ENCODE measurements around the gene COX6B2.

Gene COX6B2

GRCh38 chr19:55382013-55382412 is 27.5 kb upstream of the COX6B2 start:
- Histone ChIP-seq H3K9ac (ENCODE audit: low read depth, low read length) (no peak overlapping the region), H3K4me3 (ENCODE audit: low read length) (no peak overlapping the region), H3K27ac (ENCODE audit: low read depth, low read length) (no peak overlapping the region), H3K4me1 (ENCODE audit: insufficient read depth, low read length) (peaks cover 8% of the 10 kb centered on the region; the same call in 1 of the 2 replicates), H3K27me3 (ENCODE audit: insufficient read depth, low read length) (peaks cover 24% of the 10 kb centered on the region), H3K36me3 (ENCODE audit: insufficient read depth, low read length) (peaks cover 8% of the 10 kb centered on the region), H3K9me3 (ENCODE audit: insufficient read depth, low read depth, low read length) (no peaks in the 10 kb centered on the region)
- 92% methylated on average over 5 of the region's 5 CpGs for WGBS

GRCh38 chr19:55379174-55379573 is 24.7 kb upstream of the COX6B2 start:
- peaks cover 30% of the 10 kb centered on the region for H3K27me3 ChIP-seq (ENCODE audit: insufficient read depth, low read length)
- H3K9ac ChIP-seq (ENCODE audit: low read depth, low read length): no peak overlapping the region
- H3K4me3 ChIP-seq (ENCODE audit: low read length): no peak overlapping the region
- H3K4me1 ChIP-seq (ENCODE audit: insufficient read depth, low read length): peaks cover 16% of the 10 kb centered on the region
- no peaks in the 10 kb centered on the region for H3K36me3 ChIP-seq (ENCODE audit: insufficient read depth, low read length)
- 64% methylated on average over 11 of the region's 11 CpGs for WGBS
- no peaks in the 10 kb centered on the region for H3K9me3 ChIP-seq (ENCODE audit: insufficient read depth, low read depth, low read length)
- H3K27ac ChIP-seq (ENCODE audit: low read depth, low read length): no peak overlapping the region

GRCh38 chr19:55377356-55378131 is 23.0 kb upstream of the COX6B2 start:
- H3K27ac ChIP-seq (ENCODE audit: low read depth, low read length): no peak overlapping the region
- 7% methylated on average over 43 of the region's 43 CpGs for WGBS
- no peaks in the 10 kb centered on the region for H3K9me3 ChIP-seq (ENCODE audit: insufficient read depth, low read depth, low read length)
- peaks cover 26% of the 10 kb centered on the region for H3K4me1 ChIP-seq (ENCODE audit: insufficient read depth, low read length)
- no peaks in the 10 kb centered on the region for H3K36me3 ChIP-seq (ENCODE audit: insufficient read depth, low read length)
- peaks cover 34% of the 10 kb centered on the region for H3K27me3 ChIP-seq (ENCODE audit: insufficient read depth, low read length)
- H3K9ac ChIP-seq (ENCODE audit: low read depth, low read length): 0 out of 2 replicates have a peak overlapping the region, but pooled peaks have one; percentile 35
- H3K4me3 ChIP-seq (ENCODE audit: low read length): peak overlapping the region; percentile 43

GRCh38 chr19:55376241-55376933 is 21.9 kb upstream of the COX6B2 start, which contains the start of gene TMEM190:
Gene TMEM190, plus strand, starts transcription at chr19:55376826. Its CDS starts 28 bp downstream, at chr19:55376854.
- no peaks in the 10 kb centered on the region for H3K9me3 ChIP-seq (ENCODE audit: insufficient read depth, low read depth, low read length)

GRCh38 chr19:55373993-55374757 is 19.7 kb upstream of the COX6B2 start:
- WGBS: 9% methylated on average over 28 of the region's 31 CpGs
- H3K27me3 ChIP-seq (ENCODE audit: insufficient read depth, low read length): peaks cover 56% of the 10 kb centered on the region
- peak overlapping the region; percentile 16; the same call in 1 of the 2 replicates for H3K4me3 ChIP-seq (ENCODE audit: low read length)
- peaks cover 27% of the 10 kb centered on the region for H3K4me1 ChIP-seq (ENCODE audit: insufficient read depth, low read length)
- H3K9ac ChIP-seq (ENCODE audit: low read depth, low read length): no peak overlapping the region
- H3K9me3 ChIP-seq (ENCODE audit: insufficient read depth, low read depth, low read length): no peaks in the 10 kb centered on the region
- peak overlapping the region; percentile 55; the same call in 1 of the 2 replicates for H3K27ac ChIP-seq (ENCODE audit: low read depth, low read length)
- H3K36me3 ChIP-seq (ENCODE audit: insufficient read depth, low read length): no peaks in the 10 kb centered on the region

More at GRCh38 chr19:55376241-55376933, 21.9 kb upstream of the COX6B2 start, which contains the start of gene TMEM190:
- Histone ChIP-seq H3K4me3 (ENCODE audit: low read length) (peak within 1 kb of the TSS; percentile 43), H3K9ac (ENCODE audit: low read depth, low read length) (0 out of 2 replicates have a peak within 1 kb of the TSS, but pooled peaks have one; percentile 35), H3K27me3 (ENCODE audit: insufficient read depth, low read length) (peaks cover 44% of the 10 kb centered on the region), H3K27ac (ENCODE audit: low read depth, low read length) (peak within 1 kb of the TSS; percentile 46; the same call in 1 of the 2 replicates), H3K4me1 (ENCODE audit: insufficient read depth, low read length) (peaks cover 27% of the 10 kb centered on the region), H3K36me3 (ENCODE audit: insufficient read depth, low read length) (no peaks in the 10 kb centered on the region)
- whole genome bisulfite sequencing: 45% methylated on average over 20 of the region's 21 CpGs

GRCh38 chr19:55373306-55373992 is 18.9 kb upstream of the COX6B2 start:
- Histone ChIP-seq H3K9me3 (ENCODE audit: insufficient read depth, low read depth, low read length) (no peaks in the 10 kb centered on the region), H3K4me1 (ENCODE audit: insufficient read depth, low read length) (peaks cover 32% of the 10 kb centered on the region), H3K27ac (ENCODE audit: low read depth, low read length) (peak overlapping the region; percentile 52; the same call in 1 of the 2 replicates), H3K9ac (ENCODE audit: low read depth, low read length) (no peak overlapping the region), H3K27me3 (ENCODE audit: insufficient read depth, low read length) (peaks cover 56% of the 10 kb centered on the region), H3K36me3 (ENCODE audit: insufficient read depth, low read length) (no peaks in the 10 kb centered on the region), H3K4me3 (ENCODE audit: low read length) (no peak overlapping the region)
- WGBS: 22% methylated on average over 9 of the region's 9 CpGs

- no peak overlapping the region for H3K9ac ChIP-seq (ENCODE audit: low read depth, low read length)
- H3K9me3 ChIP-seq (ENCODE audit: insufficient read depth, low read depth, low read length): no peaks in the 10 kb centered on the region
- no peak overlapping the region for H3K4me3 ChIP-seq (ENCODE audit: low read length)
- peaks cover 57% of the 10 kb centered on the region for H3K27me3 ChIP-seq (ENCODE audit: insufficient read depth, low read length)
- no peak overlapping the region for H3K27ac ChIP-seq (ENCODE audit: low read depth, low read length)
- 35% methylated on average over 24 of the region's 24 CpGs for WGBS
- H3K4me1 ChIP-seq (ENCODE audit: insufficient read depth, low read length): peaks cover 32% of the 10 kb centered on the region
- no peaks in the 10 kb centered on the region for H3K36me3 ChIP-seq (ENCODE audit: insufficient read depth, low read length)
Measured at GRCh38 chr19:55372316-55373081, 18.0 kb upstream of the COX6B2 start.

- Histone ChIP-seq H3K27me3 (ENCODE audit: insufficient read depth, low read length) (peaks cover 50% of the 10 kb centered on the region), H3K9me3 (ENCODE audit: insufficient read depth, low read depth, low read length) (no peaks in the 10 kb centered on the region), H3K4me3 (ENCODE audit: low read length) (peak within 1 kb of the TSS; percentile 54), H3K36me3 (ENCODE audit: insufficient read depth, low read length) (no peaks in the 10 kb centered on the region), H3K4me1 (ENCODE audit: insufficient read depth, low read length) (peaks cover 19% of the 10 kb centered on the region), H3K27ac (ENCODE audit: low read depth, low read length) (no peak within 1 kb of the TSS), H3K9ac (ENCODE audit: low read depth, low read length) (peak within 1 kb of the TSS; percentile 36; the same call in 1 of the 2 replicates)
- WGBS: 6% methylated on average over 18 of the region's 32 CpGs
Measured at GRCh38 chr19:55370305-55370988, 15.9 kb upstream of the COX6B2 start, which contains the start of gene IL11. Gene IL11, minus strand, starts transcription at chr19:55370463. Its CDS starts 153 bp downstream, at chr19:55370310.

GRCh38 chr19:55369653-55370304 is 15.3 kb upstream of the COX6B2 start:
- under 1% methylated on average over 53 of the region's 59 CpGs for WGBS
- H3K27ac ChIP-seq (ENCODE audit: low read depth, low read length): no peak overlapping the region
- no peaks in the 10 kb centered on the region for H3K36me3 ChIP-seq (ENCODE audit: insufficient read depth, low read length)
- peak overlapping the region; percentile 54 for H3K4me3 ChIP-seq (ENCODE audit: low read length)
- H3K9ac ChIP-seq (ENCODE audit: low read depth, low read length): no peak overlapping the region
- peaks cover 17% of the 10 kb centered on the region for H3K4me1 ChIP-seq (ENCODE audit: insufficient read depth, low read length)
- H3K9me3 ChIP-seq (ENCODE audit: insufficient read depth, low read depth, low read length): no peaks in the 10 kb centered on the region
- peaks cover 50% of the 10 kb centered on the region for H3K27me3 ChIP-seq (ENCODE audit: insufficient read depth, low read length)
